Thoracic aorta (tissue), 2 donors: ENCODE data around the gene INSM1. TPM values are rescaled to one million over a fixed set of nuclear protein-coding genes. Genes with fewer than 3 reads are reported as not detected.

Experiments used
- ATAC-seq: fragments of 150-250 bp; one replicate; pipeline ENCODE4 v1.8.0; 2017; ENCODE audit warnings: low read depth; ENCODE audit not compliant: insufficient number of reproducible peaks, low FRiP score
- DNase-seq: peaks from one replicate; pipeline ENCODE4 v3.0.0-alpha.2; 2020; ENCODE audit warnings: low spot score
- H3K27ac ChIP-seq, 2 donors: fragments of 200-600 bp; sonication (generic); 1 replicate in 1 of 2; 2 replicates in 1 of 2; pipeline ENCODE4 v1.5.1; 2016; ENCODE audit warnings: mild to moderate bottlenecking in 2 of 2, moderate library complexity in 2 of 2
- H3K27me3 ChIP-seq: fragments of 200-600 bp; sonication (generic); replicated peaks from 2 replicates; pipeline ENCODE4 v1.6.0; 2016; ENCODE audit warnings: mild to moderate bottlenecking; ENCODE audit not compliant: insufficient read depth
- H3K36me3 ChIP-seq: fragments of 200-600 bp; sonication (generic); one replicate; pipeline ENCODE4 v1.5.1; 2016
- H3K4me1 ChIP-seq, 2 donors: fragments of 200-600 bp; sonication (generic); 1 replicate in 1 of 2; 2 replicates in 1 of 2; pipeline versions ENCODE4 v1.5.1 to v1.6.0; 2016; ENCODE audit warnings: low read depth in 2 of 2, mild to moderate bottlenecking in 1 of 2; ENCODE audit not compliant: control insufficient read depth in 1 of 2
- H3K4me3 ChIP-seq: fragments of 200-600 bp; sonication (generic); 2 replicates; pipeline ENCODE4 v1.5.1; 2016; ENCODE audit warnings: mild to moderate bottlenecking
- H3K9me3 ChIP-seq: fragments of 200-600 bp; sonication (generic); 2 replicates; pipeline ENCODE4 v1.5.1; 2016
- CTCF ChIP-seq: fragments of 200-600 bp; sonication (generic); IDR thresholded peaks from one replicate; pipeline ENCODE4 v1.5.1; 2019; ENCODE audit warnings: antibody characterized with exemption
- total RNA-seq, 2 donors: library from RNA; depleted of rRNA; stranded (reverse); fragments of >200 nt; gene quantifications; one replicate each; pipeline versions ENCODE4 v1.1.0 to v1.2.3, GENCODE V29; 2016

Gene INSM1
- total RNA-seq, 2 donors from 2014 or later: not detected

GRCh38 chr20:20411836-20412235, 43.9 kb downstream of the INSM1 start:
- DNase-seq: no peak
- no peak for TF ChIP-seq CTCF
- Histone ChIP-seq H3K4me3 (no peak overlapping the region), H3K27ac (no peak overlapping the region), H3K27me3 (no peaks in the 10 kb centered on the region), H3K4me1 (no peaks in the 10 kb centered on the region), H3K9me3 (no peaks in the 10 kb centered on the region), H3K36me3 (no peaks in the 10 kb centered on the region)
- ATAC-seq: no peak

DNA sequence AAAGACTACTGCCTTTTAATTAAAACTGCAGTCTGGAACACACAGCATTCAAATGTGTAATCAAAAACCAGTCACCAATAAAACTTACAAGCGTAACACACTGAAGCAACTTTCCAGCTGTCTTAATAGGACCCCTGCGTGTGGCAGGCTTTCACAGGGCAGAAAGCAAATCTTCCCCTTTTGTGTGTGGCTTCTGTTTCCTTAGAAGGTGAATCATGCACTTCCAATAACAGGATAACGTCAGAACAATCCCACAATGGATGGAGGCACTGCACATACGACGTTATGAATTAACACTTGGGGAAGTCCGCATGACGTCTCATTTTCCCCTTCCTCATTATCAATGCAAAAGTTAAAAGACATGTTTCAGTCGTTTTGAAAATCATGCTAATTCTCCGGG, 44.8 kb downstream of the INSM1 start:
- ATAC-seq (no peak), DNase-seq (no peak)
- no peaks in the 10 kb centered on the region for H3K9me3 ChIP-seq
- no peaks in the 10 kb centered on the region for H3K4me1 ChIP-seq
- TF ChIP-seq CTCF: no peak
- no peak overlapping the region for H3K27ac ChIP-seq
- H3K27me3 ChIP-seq: no peaks in the 10 kb centered on the region
- no peak overlapping the region for H3K4me3 ChIP-seq
- H3K36me3 ChIP-seq: no peaks in the 10 kb centered on the region

DNA sequence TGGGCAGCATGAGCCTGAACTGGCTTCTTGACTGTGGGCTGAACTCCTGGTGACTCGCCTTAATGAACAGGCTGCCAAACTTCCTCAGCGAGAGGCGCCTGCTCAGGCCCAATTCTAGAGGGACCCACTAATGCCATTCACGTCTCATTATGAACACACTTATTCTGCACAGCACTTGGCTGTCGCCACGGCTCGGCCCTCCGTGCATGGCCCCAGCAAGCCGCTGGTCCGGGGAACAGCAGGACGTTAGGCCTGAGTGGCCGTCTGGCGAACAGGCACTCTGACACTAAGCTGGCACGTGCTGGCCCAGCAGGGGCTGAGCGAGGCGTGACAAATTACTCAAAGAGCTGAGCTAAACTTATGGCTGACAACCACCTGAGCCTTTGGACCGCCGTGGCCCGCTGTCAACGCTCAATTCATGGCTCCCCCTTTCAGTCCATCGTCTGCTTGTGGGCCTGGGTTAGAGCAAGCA, 45.9 kb downstream of the INSM1 start:
- no peaks in the 10 kb centered on the region for H3K4me1 ChIP-seq
- H3K27me3 ChIP-seq: no peaks in the 10 kb centered on the region
- H3K4me3 ChIP-seq: no peak overlapping the region
- H3K27ac ChIP-seq: no peak overlapping the region
- H3K36me3 ChIP-seq: no peaks in the 10 kb centered on the region
- ATAC-seq: no peak
- DNase-seq: no peak
- no peak for TF ChIP-seq CTCF
- no peaks in the 10 kb centered on the region for H3K9me3 ChIP-seq

DNA sequence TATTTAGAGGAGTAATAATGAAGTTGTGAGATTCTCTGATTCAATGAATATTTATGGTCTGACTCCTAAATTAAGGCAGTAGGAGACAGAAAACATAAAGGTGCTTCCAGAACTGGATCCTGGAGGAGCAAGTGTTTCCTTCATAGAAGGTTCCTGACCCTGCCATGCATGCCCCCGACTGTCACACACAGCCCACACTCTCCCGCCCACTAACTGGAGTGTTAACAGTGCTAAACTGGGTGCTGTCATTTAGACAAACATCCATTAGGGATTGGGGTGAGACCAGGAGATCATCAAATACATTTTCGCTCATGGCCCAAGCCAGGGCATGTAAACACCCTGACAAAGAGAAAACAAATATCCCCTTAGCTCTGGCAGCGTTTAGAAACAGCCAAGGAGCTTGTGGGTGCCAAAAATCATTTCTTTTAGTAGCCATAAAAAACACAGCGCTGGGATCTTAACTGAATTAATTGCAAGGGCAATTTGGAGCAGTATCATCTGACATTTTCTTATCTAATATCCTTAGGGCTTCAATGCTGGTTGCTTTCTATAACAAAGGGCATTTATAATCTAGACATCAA, 46.8 kb downstream of the INSM1 start:
- Histone ChIP-seq H3K36me3 (no peaks in the 10 kb centered on the region), H3K4me1 (no peaks in the 10 kb centered on the region), H3K27me3 (no peaks in the 10 kb centered on the region), H3K4me3 (no peak overlapping the region), H3K9me3 (no peaks in the 10 kb centered on the region), H3K27ac (no peak overlapping the region)
- DNase-seq (no peak), ATAC-seq (no peak)
- TF ChIP-seq CTCF: no peak

DNA sequence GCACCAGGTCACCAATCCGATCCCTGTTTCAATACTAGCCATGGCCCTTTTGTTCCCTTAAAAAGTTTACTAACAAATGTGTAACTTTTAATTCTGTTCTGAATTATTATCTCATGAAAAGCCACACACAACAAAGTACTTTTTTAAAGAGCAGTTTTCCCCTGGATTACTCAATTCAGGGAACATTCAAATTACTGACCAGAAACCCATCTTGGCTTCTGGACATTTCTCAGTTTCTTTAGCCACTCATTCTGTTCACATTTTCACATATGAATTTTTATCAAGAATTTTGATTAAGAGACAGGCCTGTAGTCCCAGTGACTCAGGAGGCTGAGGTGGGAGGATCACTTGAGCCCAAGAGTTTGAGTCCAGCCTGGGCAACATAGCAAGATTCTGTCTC, 47.4 kb downstream of the INSM1 start:
- DNase-seq (no peak), ATAC-seq (no peak)
- H3K4me1 ChIP-seq: no peaks in the 10 kb centered on the region
- no peaks in the 10 kb centered on the region for H3K27me3 ChIP-seq
- no peaks in the 10 kb centered on the region for H3K9me3 ChIP-seq
- H3K4me3 ChIP-seq: no peak overlapping the region
- no peak for TF ChIP-seq CTCF
- no peaks in the 10 kb centered on the region for H3K36me3 ChIP-seq
- H3K27ac ChIP-seq: no peak overlapping the region
